ENCODE measurements around the gene HHAT. TPM values are rescaled to one million over a fixed set of nuclear protein-coding genes. Genes with fewer than 3 reads are reported as not detected.

HHAT gene
- total and polyA plus RNA-seq, 2 of the 13 experiments (the other 11 are each of a cell fraction or from before 2014, with no cell fraction given): 2.6 to 4.9 TPM

- TF ChIP-seq E2F1 (CRISPR knock-in tag; IDR thresholded peaks at IDR 0.05): peak; percentile 70
- TF ChIP-seq TAF15 (IDR thresholded peaks at IDR 0.05; ENCODE audit: low read depth, low read length, poor library complexity, severe bottlenecking): peak; percentile 58
- peak; percentile 63; the same call in 1 of the 2 replicates for TF ChIP-seq ETV6 (CRISPR knock-in tag; conservative IDR thresholded peaks at IDR 0.05)
- TF ChIP-seq LCORL (IDR thresholded peaks at IDR 0.05): no peak
- peak; percentile 34 for TF ChIP-seq LCORL (CRISPR knock-in tag; IDR thresholded peaks at IDR 0.05)
- TF ChIP-seq GMEB2 (CRISPR knock-in tag; IDR thresholded peaks at IDR 0.05; ENCODE audit: low read depth): no peak
- no peak for TF ChIP-seq ZNF83 (CRISPR knock-in tag; IDR thresholded peaks at IDR 0.05; ENCODE audit: borderline replicate concordance)
- no peak for TF ChIP-seq ZBTB20 (CRISPR knock-in tag; IDR thresholded peaks at IDR 0.05; ENCODE audit: borderline replicate concordance, low read depth)
- TF ChIP-seq, protein P1, sequence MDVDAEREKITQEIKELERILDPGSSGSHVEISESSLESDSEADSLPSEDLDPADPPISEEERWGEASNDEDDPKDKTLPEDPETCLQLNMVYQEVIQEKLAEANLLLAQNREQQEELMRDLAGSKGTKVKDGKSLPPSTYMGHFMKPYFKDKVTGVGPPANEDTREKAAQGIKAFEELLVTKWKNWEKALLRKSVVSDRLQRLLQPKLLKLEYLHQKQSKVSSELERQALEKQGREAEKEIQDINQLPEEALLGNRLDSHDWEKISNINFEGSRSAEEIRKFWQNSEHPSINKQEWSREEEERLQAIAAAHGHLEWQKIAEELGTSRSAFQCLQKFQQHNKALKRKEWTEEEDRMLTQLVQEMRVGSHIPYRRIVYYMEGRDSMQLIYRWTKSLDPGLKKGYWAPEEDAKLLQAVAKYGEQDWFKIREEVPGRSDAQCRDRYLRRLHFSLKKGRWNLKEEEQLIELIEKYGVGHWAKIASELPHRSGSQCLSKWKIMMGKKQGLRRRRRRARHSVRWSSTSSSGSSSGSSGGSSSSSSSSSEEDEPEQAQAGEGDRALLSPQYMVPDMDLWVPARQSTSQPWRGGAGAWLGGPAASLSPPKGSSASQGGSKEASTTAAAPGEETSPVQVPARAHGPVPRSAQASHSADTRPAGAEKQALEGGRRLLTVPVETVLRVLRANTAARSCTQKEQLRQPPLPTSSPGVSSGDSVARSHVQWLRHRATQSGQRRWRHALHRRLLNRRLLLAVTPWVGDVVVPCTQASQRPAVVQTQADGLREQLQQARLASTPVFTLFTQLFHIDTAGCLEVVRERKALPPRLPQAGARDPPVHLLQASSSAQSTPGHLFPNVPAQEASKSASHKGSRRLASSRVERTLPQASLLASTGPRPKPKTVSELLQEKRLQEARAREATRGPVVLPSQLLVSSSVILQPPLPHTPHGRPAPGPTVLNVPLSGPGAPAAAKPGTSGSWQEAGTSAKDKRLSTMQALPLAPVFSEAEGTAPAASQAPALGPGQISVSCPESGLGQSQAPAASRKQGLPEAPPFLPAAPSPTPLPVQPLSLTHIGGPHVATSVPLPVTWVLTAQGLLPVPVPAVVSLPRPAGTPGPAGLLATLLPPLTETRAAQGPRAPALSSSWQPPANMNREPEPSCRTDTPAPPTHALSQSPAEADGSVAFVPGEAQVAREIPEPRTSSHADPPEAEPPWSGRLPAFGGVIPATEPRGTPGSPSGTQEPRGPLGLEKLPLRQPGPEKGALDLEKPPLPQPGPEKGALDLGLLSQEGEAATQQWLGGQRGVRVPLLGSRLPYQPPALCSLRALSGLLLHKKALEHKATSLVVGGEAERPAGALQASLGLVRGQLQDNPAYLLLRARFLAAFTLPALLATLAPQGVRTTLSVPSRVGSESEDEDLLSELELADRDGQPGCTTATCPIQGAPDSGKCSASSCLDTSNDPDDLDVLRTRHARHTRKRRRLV (CRISPR knock-in tag; IDR thresholded peaks at IDR 0.05): peak; percentile 59; the same call in 1 of the 2 replicates
- TF ChIP-seq ZNF101 (CRISPR knock-in tag; IDR thresholded peaks at IDR 0.05; ENCODE audit: borderline replicate concordance, low read depth): 0 out of 2 replicates have a peak, but pooled peaks have one; percentile 44
- 0 out of 2 replicates have a peak, but pooled peaks have one; percentile 16 for TF ChIP-seq MAF1 (CRISPR knock-in tag; IDR thresholded peaks at IDR 0.05; ENCODE audit: borderline replicate concordance)
- TF ChIP-seq E2F2 (CRISPR knock-in tag; IDR thresholded peaks at IDR 0.05; ENCODE audit: borderline replicate concordance): no peak
- TF ChIP-seq ZNF510 (CRISPR knock-in tag; IDR thresholded peaks at IDR 0.05; ENCODE audit: low read depth): 0 out of 2 replicates have a peak, but pooled peaks have one; percentile 41
- peak; percentile 86 for TF ChIP-seq HNRNPLL (IDR thresholded peaks at IDR 0.05; ENCODE audit: low read depth, low read length, poor library complexity, severe bottlenecking)
Observed at GRCh38 chr1:210328746-210329503, at the start of gene HHAT (continued).
